Measurements from ENCODE around the gene SLC25A29.

DNA sequence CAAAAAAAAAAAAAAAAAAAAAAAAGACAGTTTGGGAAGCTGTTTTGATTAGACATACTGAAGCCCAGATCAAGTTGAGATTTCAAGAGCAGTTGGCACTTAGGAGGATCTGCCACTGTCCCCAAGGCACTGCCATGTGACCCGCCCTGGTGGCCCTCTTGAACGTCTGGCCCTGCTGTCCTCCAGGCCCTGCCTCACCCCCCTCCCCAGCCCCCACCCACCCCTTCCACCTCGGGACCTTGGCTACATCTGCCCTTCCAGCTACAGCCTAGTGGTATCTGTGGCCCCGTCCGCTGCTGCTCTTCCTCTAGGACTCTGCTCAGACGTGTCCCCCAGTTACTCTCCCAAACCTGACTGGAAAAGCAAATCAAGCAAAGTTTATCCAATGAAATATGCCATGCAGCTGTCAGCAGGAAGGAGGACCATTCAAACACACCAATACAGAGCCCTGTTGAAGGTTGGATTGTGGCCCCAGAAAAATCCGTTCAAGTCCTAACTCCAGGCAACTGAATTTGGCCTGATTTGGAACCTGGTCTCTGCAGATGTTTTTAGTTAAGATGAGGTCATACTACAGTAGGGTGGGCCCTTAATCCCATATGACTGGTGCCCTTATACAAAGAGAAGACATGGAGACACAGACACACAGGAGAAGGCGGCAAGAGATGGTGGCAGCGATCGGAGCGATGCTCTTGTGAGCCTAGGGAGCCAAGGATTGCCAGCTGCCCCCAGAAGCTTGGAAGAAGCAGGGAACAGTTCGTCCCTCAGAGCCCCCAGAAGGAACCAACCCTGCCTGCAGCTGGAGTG lies 17.7 kb downstream of the SLC25A29 start:
- TF ChIP-seq, protein P1, sequence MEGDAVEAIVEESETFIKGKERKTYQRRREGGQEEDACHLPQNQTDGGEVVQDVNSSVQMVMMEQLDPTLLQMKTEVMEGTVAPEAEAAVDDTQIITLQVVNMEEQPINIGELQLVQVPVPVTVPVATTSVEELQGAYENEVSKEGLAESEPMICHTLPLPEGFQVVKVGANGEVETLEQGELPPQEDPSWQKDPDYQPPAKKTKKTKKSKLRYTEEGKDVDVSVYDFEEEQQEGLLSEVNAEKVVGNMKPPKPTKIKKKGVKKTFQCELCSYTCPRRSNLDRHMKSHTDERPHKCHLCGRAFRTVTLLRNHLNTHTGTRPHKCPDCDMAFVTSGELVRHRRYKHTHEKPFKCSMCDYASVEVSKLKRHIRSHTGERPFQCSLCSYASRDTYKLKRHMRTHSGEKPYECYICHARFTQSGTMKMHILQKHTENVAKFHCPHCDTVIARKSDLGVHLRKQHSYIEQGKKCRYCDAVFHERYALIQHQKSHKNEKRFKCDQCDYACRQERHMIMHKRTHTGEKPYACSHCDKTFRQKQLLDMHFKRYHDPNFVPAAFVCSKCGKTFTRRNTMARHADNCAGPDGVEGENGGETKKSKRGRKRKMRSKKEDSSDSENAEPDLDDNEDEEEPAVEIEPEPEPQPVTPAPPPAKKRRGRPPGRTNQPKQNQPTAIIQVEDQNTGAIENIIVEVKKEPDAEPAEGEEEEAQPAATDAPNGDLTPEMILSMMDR (tag by site-specific recombination; IDR thresholded peaks at IDR 0.05), result no peak
- TF ChIP-seq, protein P2, sequence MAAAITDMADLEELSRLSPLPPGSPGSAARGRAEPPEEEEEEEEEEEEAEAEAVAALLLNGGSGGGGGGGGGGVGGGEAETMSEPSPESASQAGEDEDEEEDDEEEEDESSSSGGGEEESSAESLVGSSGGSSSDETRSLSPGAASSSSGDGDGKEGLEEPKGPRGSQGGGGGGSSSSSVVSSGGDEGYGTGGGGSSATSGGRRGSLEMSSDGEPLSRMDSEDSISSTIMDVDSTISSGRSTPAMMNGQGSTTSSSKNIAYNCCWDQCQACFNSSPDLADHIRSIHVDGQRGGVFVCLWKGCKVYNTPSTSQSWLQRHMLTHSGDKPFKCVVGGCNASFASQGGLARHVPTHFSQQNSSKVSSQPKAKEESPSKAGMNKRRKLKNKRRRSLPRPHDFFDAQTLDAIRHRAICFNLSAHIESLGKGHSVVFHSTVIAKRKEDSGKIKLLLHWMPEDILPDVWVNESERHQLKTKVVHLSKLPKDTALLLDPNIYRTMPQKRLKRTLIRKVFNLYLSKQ (tag by site-specific recombination; IDR thresholded peaks at IDR 0.05; ENCODE audit: borderline replicate concordance), result no peak
- TF ChIP-seq ZNF302 (tag by site-specific recombination; IDR thresholded peaks at IDR 0.05; ENCODE audit: low read depth) (no peak), ZNF341 (tag by site-specific recombination; IDR thresholded peaks at IDR 0.05; ENCODE audit: low read depth) (no peak), SCRT2 (tag by site-specific recombination; IDR thresholded peaks at IDR 0.05) (no peak)
- TF ChIP-seq, protein P3, sequence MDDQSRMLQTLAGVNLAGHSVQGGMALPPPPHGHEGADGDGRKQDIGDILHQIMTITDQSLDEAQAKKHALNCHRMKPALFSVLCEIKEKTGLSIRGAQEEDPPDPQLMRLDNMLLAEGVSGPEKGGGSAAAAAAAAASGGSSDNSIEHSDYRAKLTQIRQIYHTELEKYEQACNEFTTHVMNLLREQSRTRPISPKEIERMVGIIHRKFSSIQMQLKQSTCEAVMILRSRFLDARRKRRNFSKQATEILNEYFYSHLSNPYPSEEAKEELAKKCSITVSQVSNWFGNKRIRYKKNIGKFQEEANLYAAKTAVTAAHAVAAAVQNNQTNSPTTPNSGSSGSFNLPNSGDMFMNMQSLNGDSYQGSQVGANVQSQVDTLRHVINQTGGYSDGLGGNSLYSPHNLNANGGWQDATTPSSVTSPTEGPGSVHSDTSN (CRISPR knock-in tag; IDR thresholded peaks at IDR 0.05), result no peak
- TF ChIP-seq, protein P4, sequence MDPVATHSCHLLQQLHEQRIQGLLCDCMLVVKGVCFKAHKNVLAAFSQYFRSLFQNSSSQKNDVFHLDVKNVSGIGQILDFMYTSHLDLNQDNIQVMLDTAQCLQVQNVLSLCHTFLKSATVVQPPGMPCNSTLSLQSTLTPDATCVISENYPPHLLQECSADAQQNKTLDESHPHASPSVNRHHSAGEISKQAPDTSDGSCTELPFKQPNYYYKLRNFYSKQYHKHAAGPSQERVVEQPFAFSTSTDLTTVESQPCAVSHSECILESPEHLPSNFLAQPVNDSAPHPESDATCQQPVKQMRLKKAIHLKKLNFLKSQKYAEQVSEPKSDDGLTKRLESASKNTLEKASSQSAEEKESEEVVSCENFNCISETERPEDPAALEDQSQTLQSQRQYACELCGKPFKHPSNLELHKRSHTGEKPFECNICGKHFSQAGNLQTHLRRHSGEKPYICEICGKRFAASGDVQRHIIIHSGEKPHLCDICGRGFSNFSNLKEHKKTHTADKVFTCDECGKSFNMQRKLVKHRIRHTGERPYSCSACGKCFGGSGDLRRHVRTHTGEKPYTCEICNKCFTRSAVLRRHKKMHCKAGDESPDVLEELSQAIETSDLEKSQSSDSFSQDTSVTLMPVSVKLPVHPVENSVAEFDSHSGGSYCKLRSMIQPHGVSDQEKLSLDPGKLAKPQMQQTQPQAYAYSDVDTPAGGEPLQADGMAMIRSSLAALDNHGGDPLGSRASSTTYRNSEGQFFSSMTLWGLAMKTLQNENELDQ (tag by site-specific recombination; IDR thresholded peaks at IDR 0.05; ENCODE audit: low read depth), result no peak
- TF ChIP-seq, protein P5, sequence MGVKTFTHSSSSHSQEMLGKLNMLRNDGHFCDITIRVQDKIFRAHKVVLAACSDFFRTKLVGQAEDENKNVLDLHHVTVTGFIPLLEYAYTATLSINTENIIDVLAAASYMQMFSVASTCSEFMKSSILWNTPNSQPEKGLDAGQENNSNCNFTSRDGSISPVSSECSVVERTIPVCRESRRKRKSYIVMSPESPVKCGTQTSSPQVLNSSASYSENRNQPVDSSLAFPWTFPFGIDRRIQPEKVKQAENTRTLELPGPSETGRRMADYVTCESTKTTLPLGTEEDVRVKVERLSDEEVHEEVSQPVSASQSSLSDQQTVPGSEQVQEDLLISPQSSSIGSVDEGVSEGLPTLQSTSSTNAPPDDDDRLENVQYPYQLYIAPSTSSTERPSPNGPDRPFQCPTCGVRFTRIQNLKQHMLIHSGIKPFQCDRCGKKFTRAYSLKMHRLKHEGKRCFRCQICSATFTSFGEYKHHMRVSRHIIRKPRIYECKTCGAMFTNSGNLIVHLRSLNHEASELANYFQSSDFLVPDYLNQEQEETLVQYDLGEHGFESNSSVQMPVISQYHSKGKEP (tag by site-specific recombination; IDR thresholded peaks at IDR 0.05), result no peak
